PC-9 (cell line): ENCODE results near the gene MCU. TPM values are rescaled to one million over a fixed set of nuclear protein-coding genes. Genes with fewer than 3 reads are reported as not detected.

Experiments
- BruUV-seq: library from RNA; stranded (reverse); fragments of 400-500 nt; replicated peaks from 2 replicates; lab custom pipeline; 2021; lab: Mats Ljungman, UMichigan
- CTCF ChIA-PET: fragments of 300-600 bp; sonication (Branson Sonifier 250); formaldehyde crosslinking; loops from one replicate; lab custom pipeline; 2022; ENCODE audit warnings: antibody characterized with exemption; lab: Charles Lee
- POLR2A ChIA-PET: fragments of 300-600 bp; sonication (Branson Sonifier 250); formaldehyde crosslinking; loops from one replicate; lab custom pipeline; 2022; ENCODE audit warnings: antibody characterized with exemption; ENCODE audit not compliant: unreplicated experiment; lab: Charles Lee
- DNase-seq, 2 experiments: peaks; one replicate each; pipeline versions ENCODE4 v3.0.0 to v3.0.0-alpha.2; 2015 to 2022; ENCODE audit warnings: mixed read lengths in 1 of 2
- H2AFZ ChIP-seq: fragments of 200-600 bp; sonication (generic); 2 replicates; pipeline ENCODE4 v1.8.1; 2017; ENCODE audit warnings: antibody characterized with exemption
- H3F3A ChIP-seq: fragments of 200-600 bp; sonication (generic); 2 replicates; pipeline ENCODE4 v1.8.1; 2017; ENCODE audit warnings: antibody characterized with exemption, mild to moderate bottlenecking, low read depth; ENCODE audit not compliant: insufficient read depth
- H3K27ac ChIP-seq: fragments of 200-600 bp; sonication (generic); 2 replicates; pipeline ENCODE4 v1.6.1; 2016; ENCODE audit warnings: mixed run types
- H3K27me3 ChIP-seq: fragments of 200-600 bp; sonication (generic); 2 replicates; pipeline ENCODE4 v1.6.1; 2016; ENCODE audit warnings: low read depth, mixed run types; ENCODE audit not compliant: insufficient read depth
- H3K36me3 ChIP-seq: fragments of 200-600 bp; sonication (generic); 2 replicates; pipeline ENCODE4 v1.6.1; 2016; ENCODE audit warnings: low read depth, mixed run types
- H3K4me1 ChIP-seq: fragments of 200-600 bp; sonication (generic); replicated peaks from 2 replicates; pipeline ENCODE4 v1.6.1; 2016; ENCODE audit warnings: mixed run types; ENCODE audit not compliant: insufficient read depth
- H3K4me2 ChIP-seq: fragments of 200-600 bp; sonication (generic); 2 replicates; pipeline ENCODE4 v1.6.1; 2017; ENCODE audit warnings: mixed run types
- H3K4me3 ChIP-seq: fragments of 200-600 bp; sonication (generic); 2 replicates; pipeline ENCODE4 v1.6.1; 2016; ENCODE audit warnings: mixed run types
- H3K79me2 ChIP-seq: fragments of 200-600 bp; sonication (generic); 2 replicates; pipeline ENCODE4 v1.6.1; 2017; ENCODE audit warnings: low read depth, mixed run types
- H3K9me2 ChIP-seq: fragments of 200-600 bp; sonication (generic); 2 replicates; pipeline ENCODE4 v1.8.1; 2017; ENCODE audit warnings: mild to moderate bottlenecking; ENCODE audit not compliant: insufficient read depth
- H3K9me3 ChIP-seq: fragments of 200-600 bp; sonication (generic); 2 replicates; pipeline ENCODE4 v1.8.1; 2016; ENCODE audit warnings: low read depth; ENCODE audit not compliant: insufficient read depth
- H4K20me1 ChIP-seq: fragments of 200-600 bp; sonication (generic); 2 replicates; pipeline ENCODE4 v1.8.1; 2017; ENCODE audit not compliant: insufficient read depth
- EZH2 ChIP-seq: fragments of 200-600 bp; sonication (generic); IDR thresholded peaks from 2 replicates; pipeline ENCODE4 v1.8.0; 2017; ENCODE audit warnings: antibody characterized with exemption, low read depth
- intact Hi-C: fragments of 100-400 bp; cut with micrococcal nuclease; formaldehyde crosslinking; loops from one replicate; pipeline ENCODE4 v1.10.0; 2022; ENCODE audit not compliant: unreplicated experiment
- total RNA-seq: library from RNA; stranded (reverse); gene quantifications from 2 replicates; pipeline ENCODE4 v1.2.3, GENCODE V29; 2021
- TF ChIP-seq, protein P1 (sequence below): fragments of 200-600 bp; sonication (generic); conservative IDR thresholded peaks from 2 replicates; pipeline ENCODE4 v1.6.1; 2017; ENCODE audit warnings: mixed run types, antibody characterized with exemption, mild to moderate bottlenecking, moderate library complexity

Gene MCU
- total RNA-seq, 1 experiment from 2014 or later, result 59.5 TPM

DNA sequence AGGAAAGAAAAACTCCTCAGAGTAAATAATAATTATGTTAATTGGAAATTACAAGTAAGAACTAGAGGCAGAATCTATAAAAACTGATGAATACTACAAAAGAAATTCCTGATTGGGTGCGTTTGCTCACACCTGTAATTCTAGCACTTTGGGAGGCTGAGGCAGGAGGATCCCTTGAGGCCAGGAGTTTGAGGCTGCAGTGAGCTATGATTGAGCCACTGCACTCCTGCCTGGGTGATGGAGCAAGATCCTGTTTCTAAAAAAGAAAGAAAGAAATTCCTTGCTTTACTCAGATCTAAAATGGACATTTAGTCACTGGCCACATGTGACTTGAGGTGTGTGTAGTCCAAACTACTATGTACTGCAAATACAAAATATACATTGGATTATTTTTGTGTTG lies 42.0 kb downstream of the MCU start:
- TF ChIP-seq, protein P1, sequence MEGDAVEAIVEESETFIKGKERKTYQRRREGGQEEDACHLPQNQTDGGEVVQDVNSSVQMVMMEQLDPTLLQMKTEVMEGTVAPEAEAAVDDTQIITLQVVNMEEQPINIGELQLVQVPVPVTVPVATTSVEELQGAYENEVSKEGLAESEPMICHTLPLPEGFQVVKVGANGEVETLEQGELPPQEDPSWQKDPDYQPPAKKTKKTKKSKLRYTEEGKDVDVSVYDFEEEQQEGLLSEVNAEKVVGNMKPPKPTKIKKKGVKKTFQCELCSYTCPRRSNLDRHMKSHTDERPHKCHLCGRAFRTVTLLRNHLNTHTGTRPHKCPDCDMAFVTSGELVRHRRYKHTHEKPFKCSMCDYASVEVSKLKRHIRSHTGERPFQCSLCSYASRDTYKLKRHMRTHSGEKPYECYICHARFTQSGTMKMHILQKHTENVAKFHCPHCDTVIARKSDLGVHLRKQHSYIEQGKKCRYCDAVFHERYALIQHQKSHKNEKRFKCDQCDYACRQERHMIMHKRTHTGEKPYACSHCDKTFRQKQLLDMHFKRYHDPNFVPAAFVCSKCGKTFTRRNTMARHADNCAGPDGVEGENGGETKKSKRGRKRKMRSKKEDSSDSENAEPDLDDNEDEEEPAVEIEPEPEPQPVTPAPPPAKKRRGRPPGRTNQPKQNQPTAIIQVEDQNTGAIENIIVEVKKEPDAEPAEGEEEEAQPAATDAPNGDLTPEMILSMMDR, result no peak
- no peak for TF ChIP-seq EZH2
- Histone ChIP-seq H3K4me2 (no peak overlapping the region), H3K27ac (no peak overlapping the region), H3F3A (peaks cover 25% of the 10 kb centered on the region), H3K4me3 (no peak overlapping the region), H3K4me1 (peaks cover 33% of the 10 kb centered on the region), H3K79me2 (peaks cover 73% of the 10 kb centered on the region), H3K9me2 (no peaks in the 10 kb centered on the region), H3K36me3 (no peaks in the 10 kb centered on the region), H4K20me1 (no peaks in the 10 kb centered on the region), H3K9me3 (no peaks in the 10 kb centered on the region), H2AFZ (no peak overlapping the region), H3K27me3 (no peaks in the 10 kb centered on the region)
- POLR2A ChIA-PET, result no interaction called here
- intact Hi-C loops, result no loop called here
- no TSS peak for BruUV-seq
- no peak for DNase-seq
- CTCF ChIA-PET, result interaction anchor here (0.6 kb wide), 1 partner anchor 105 kb away, joined by 3 read pairs; no protein-coding TSS in a partner anchor

- ChIA-PET POLR2A (interaction anchor here (0.6 kb wide), 1 partner anchor 117 kb away, joined by 5 read pairs; no protein-coding TSS in a partner anchor), CTCF (no interaction called here)
- intact Hi-C loops, result no loop called here
- no peak overlapping the region for H2AFZ ChIP-seq
- no peak overlapping the region for H3K4me2 ChIP-seq
- no peak for TF ChIP-seq EZH2
- TF ChIP-seq, protein P1, result no peak
- no peaks in the 10 kb centered on the region for H3K9me3 ChIP-seq
- peaks cover 47% of the 10 kb centered on the region for H3K4me1 ChIP-seq
- H3K27me3 ChIP-seq, result no peaks in the 10 kb centered on the region
- peaks cover 25% of the 10 kb centered on the region for H3F3A ChIP-seq
- H3K36me3 ChIP-seq, result no peaks in the 10 kb centered on the region
- 0 out of 2 replicates have a peak overlapping the region, but pooled peaks have one; percentile 40 for H3K27ac ChIP-seq
- peaks cover 77% of the 10 kb centered on the region for H3K79me2 ChIP-seq
- DNase-seq, result no peak
- no peaks in the 10 kb centered on the region for H3K9me2 ChIP-seq
- BruUV-seq, result no TSS peak
- H4K20me1 ChIP-seq, result no peaks in the 10 kb centered on the region
- no peak overlapping the region for H3K4me3 ChIP-seq
Measured at GRCh38 chr10:72735288-72735936, 43.5 kb downstream of the MCU start.

DNA sequence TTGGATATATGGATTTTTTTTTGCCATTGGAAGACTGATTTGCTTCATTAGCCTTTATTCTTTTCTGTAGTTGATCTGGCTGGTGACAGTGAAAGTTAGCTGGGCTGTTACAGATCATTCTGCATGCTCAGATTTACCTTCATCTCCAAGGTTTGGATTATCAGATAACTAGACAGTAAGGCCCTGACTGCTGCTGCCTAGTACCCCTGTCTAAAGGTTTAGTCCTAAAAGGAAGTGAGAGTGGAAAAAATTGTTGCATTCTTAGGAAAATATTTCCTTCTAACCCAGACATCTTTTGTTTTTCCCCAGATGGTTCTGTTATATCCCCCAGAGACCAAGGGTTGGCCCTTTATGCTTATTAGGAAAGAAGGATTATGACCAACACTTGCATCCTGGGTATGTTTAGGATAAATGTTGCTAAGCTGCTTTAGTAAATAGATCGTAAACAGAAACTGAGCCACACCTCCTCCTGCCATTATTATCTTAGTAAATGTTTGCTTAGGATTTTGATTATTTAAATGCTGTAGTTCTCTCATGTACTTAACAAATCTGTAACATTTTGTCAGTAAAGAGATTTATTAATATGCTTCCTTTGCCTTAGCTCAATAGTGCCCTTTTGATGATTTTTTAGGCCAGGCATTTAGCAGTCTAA lies 44.4 kb downstream of the MCU start:
- H3K36me3 ChIP-seq, result no peaks in the 10 kb centered on the region
- H2AFZ ChIP-seq, result no peak overlapping the region
- TF ChIP-seq, protein P1, result no peak
- no peak for TF ChIP-seq EZH2
- BruUV-seq, result no TSS peak
- no peaks in the 10 kb centered on the region for H3K27me3 ChIP-seq
- peaks cover 85% of the 10 kb centered on the region for H3K79me2 ChIP-seq
- DNase-seq, result peak in 1 of 2 experiments; percentile 81
- ChIA-PET POLR2A (interaction anchor here (0.7 kb wide), 2 partner anchors 44 to 761 kb away, joined by 4 to 6 read pairs; partner anchors contain the start of gene MCU), CTCF (no interaction called here)
- H4K20me1 ChIP-seq, result no peaks in the 10 kb centered on the region
- peak overlapping the region; percentile 40 for H3K27ac ChIP-seq
- intact Hi-C loops, result no loop called here
- H3F3A ChIP-seq, result peaks cover 27% of the 10 kb centered on the region
- no peak overlapping the region for H3K4me3 ChIP-seq
- peak overlapping the region; percentile 9 for H3K4me2 ChIP-seq
- H3K9me2 ChIP-seq, result no peaks in the 10 kb centered on the region
- peaks cover 56% of the 10 kb centered on the region for H3K4me1 ChIP-seq
- no peaks in the 10 kb centered on the region for H3K9me3 ChIP-seq
